Vagina (tissue), 2 donors: ENCODE measurements around the gene APC.

Experiments used
- CTCF ChIP-seq, 3 experiments: fragments of 450-650 bp in 2 of 3; fragments of 200-600 bp in 1 of 3; sonication (generic) in 1 of 3; IDR thresholded peaks; one replicate each; pipeline ENCODE4 v1.5.1; 2017 to 2019; ENCODE audit warnings: antibody characterized with exemption in 3 of 3, mild to moderate bottlenecking in 2 of 3, moderate library complexity in 2 of 3
- POLR2A ChIP-seq, 2 donors: fragments of 450-650 bp; IDR thresholded peaks; one replicate each; pipeline ENCODE4 v1.6.1; 2017; ENCODE audit warnings: antibody characterized with exemption in 2 of 2, mild to moderate bottlenecking in 2 of 2, moderate library complexity in 2 of 2
- POLR2AphosphoS5 ChIP-seq, 2 donors: sonication (generic); formaldehyde crosslinking; IDR thresholded peaks; one replicate each; pipeline ENCODE4 v1.9.0; 2017; ENCODE audit warnings: antibody characterized with exemption in 2 of 2, mild to moderate bottlenecking in 2 of 2, low read depth in 1 of 2; ENCODE audit not compliant: insufficient read depth in 1 of 2

DNA sequence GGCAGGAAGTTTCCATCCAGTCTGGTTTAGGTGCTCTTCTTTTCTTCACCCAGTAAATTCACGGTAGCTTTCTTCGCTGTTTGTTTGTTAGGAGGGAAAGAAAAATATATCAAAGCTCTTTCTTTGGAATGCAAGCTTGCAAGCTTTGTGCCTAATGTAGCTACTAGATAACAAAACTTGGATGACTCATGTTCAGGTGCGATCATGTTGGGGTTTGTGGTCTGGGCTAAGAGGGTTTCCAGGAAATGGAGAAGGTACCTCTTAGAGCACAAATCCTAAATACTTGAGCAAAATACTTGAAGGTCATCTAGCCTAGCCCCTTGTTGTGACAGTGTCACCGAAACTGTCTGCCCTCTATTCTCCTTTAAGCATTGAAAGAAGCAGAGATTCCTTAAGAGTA lies 141.1 kb downstream of the APC start:
- no peak for TF ChIP-seq CTCF (IDR thresholded peaks at IDR 0.05)
- no peak for TF ChIP-seq POLR2A (IDR thresholded peaks at IDR 0.05)
- no peak for TF ChIP-seq POLR2AphosphoS5 (IDR thresholded peaks at IDR 0.05; ENCODE audit: insufficient read depth in 1 of 2, low read depth in 1 of 2)
